Sigmoid colon (tissue), 7 donors: ENCODE measurements around the gene KCNQ2. TPM values are rescaled to one million over a fixed set of nuclear protein-coding genes. Genes with fewer than 3 reads are reported as not detected.

Experiments
- DNase-seq: peaks from one replicate; pipeline ENCODE4 v3.0.0-alpha.2; 2019
- H3K27ac ChIP-seq, 4 donors: fragments of 200-600 bp; sonication (generic); one replicate each; pipeline ENCODE4 v1.5.1; 2016 to 2019; ENCODE audit warnings: mild to moderate bottlenecking in 1 of 4
- H3K27me3 ChIP-seq, 3 donors: fragments of 200-600 bp; sonication (generic); one replicate each; pipeline ENCODE4 v1.5.1; 2019; ENCODE audit warnings: mild to moderate bottlenecking in 1 of 3
- H3K36me3 ChIP-seq, 4 donors: fragments of 200-600 bp; sonication (generic); one replicate each; pipeline ENCODE4 v1.5.1; 2016 to 2019
- H3K4me1 ChIP-seq, 4 donors: fragments of 200-600 bp; sonication (generic); one replicate each; pipeline ENCODE4 v1.5.1; 2017 to 2019
- H3K4me3 ChIP-seq, 4 donors: fragments of 200-600 bp; sonication (generic); one replicate each; pipeline ENCODE4 v1.5.1; 2017 to 2019; ENCODE audit warnings: mild to moderate bottlenecking in 2 of 4, moderate library complexity in 1 of 4
- H3K9me3 ChIP-seq, 4 donors: fragments of 200-600 bp in 3 of 4; sonication (generic) in 3 of 4; one replicate each; pipeline versions ENCODE4 v1.5.1 to v1.6.1; 2013 to 2019
- EP300 ChIP-seq, 4 donors: sonication (generic); formaldehyde crosslinking; IDR thresholded peaks; one replicate each; pipeline ENCODE4 v1.6.1; 2017; ENCODE audit warnings: antibody characterized with exemption in 4 of 4
- POLR2A ChIP-seq, 2 donors: fragments of 450-650 bp; IDR thresholded peaks; one replicate each; pipeline ENCODE4 v1.6.1; 2016; ENCODE audit warnings: antibody characterized with exemption in 2 of 2, mild to moderate bottlenecking in 2 of 2, moderate library complexity in 2 of 2
- POLR2AphosphoS5 ChIP-seq, 4 donors: sonication (generic); formaldehyde crosslinking; IDR thresholded peaks; one replicate each; pipeline ENCODE4 v1.6.1; 2017; ENCODE audit warnings: antibody characterized with exemption in 4 of 4
- WGBS, 2 donors: extraction: QIAGEN DNeasy Blood & Tissue Kit; methylation state at CpG; one replicate each; pipeline ENCODE4 v1.1.7; 2013; 5-methylcytosine and 5-hydroxymethylcytosine counted together
- intact Hi-C: fragments of 100-400 bp; cut with DNase I; formaldehyde crosslinking; loops from one replicate; pipeline ENCODE4 v1.15.1; 2023
- polyA plus RNA-seq, 3 donors: library from polyadenylated mRNA; stranded (reverse); fragments of 200-250 nt; gene quantifications; one replicate each; pipeline ENCODE4 v1.2.3, GENCODE V29; 2013
- total RNA-seq, 4 donors: library from RNA; depleted of rRNA; stranded (reverse); fragments of >200 nt; gene quantifications; one replicate each; pipeline ENCODE4 v1.1.0, GENCODE V29; 2016
- TF ChIP-seq, protein P1 (sequence below), 4 experiments: fragments of 450-650 bp in 3 of 4; fragments of 200-600 bp in 1 of 4; IDR thresholded peaks; one replicate each; pipeline ENCODE4 v1.5.1; 2016 to 2019; ENCODE audit warnings: antibody characterized with exemption in 4 of 4, mild to moderate bottlenecking in 3 of 4, moderate library complexity in 2 of 4
- donor health status: healthy with polysubstance abuse.
- donor health status: Bipolar disorder and iron deficiency.
- donor health status: healthy.

KCNQ2 gene
- total and polyA plus RNA-seq, 7 donors: 0.83 to 4.2 (median 1.2) TPM; not detected in 3

DNA sequence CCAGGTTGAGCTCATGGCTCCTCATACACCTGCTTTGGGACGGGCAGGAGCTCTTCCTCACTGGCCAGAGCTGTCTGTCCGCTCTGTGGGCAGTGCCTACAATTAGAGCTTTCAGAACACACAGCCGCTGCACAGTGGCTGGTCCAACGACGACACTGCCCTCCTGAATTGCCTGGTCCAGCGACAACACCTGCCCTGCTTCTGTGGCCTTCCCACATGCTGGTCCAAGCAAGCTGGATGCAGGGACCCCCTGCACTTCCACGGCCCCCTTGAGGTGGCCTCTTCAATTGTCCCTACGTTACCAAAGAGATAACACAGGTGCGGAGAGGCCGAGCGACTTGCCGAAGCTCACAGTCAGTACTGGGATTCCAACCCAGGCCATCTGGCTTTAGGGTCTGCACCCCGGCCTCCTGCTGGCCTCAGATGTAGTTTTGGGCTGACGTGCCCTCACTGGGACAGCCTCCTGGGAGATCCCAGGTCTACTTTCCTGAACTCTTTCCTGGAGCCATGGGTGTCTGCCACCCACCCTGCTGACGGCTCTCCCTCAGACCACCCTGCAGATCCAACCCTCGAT is 109.9 kb downstream of the KCNQ2 start:
- no peak for DNase-seq
- intact Hi-C loops: no loop called here
- H3K4me3 ChIP-seq: no peak overlapping the region
- 45 to 66% methylated on average over 16 of the region's 16 CpGs for WGBS, 2 donors
- H3K27ac ChIP-seq: no peak overlapping the region
- TF ChIP-seq EP300 (IDR thresholded peaks at IDR 0.05): no peak
- no peak for TF ChIP-seq POLR2A (IDR thresholded peaks at IDR 0.05)
- no peak for TF ChIP-seq POLR2AphosphoS5 (IDR thresholded peaks at IDR 0.05)
- TF ChIP-seq, protein P1, sequence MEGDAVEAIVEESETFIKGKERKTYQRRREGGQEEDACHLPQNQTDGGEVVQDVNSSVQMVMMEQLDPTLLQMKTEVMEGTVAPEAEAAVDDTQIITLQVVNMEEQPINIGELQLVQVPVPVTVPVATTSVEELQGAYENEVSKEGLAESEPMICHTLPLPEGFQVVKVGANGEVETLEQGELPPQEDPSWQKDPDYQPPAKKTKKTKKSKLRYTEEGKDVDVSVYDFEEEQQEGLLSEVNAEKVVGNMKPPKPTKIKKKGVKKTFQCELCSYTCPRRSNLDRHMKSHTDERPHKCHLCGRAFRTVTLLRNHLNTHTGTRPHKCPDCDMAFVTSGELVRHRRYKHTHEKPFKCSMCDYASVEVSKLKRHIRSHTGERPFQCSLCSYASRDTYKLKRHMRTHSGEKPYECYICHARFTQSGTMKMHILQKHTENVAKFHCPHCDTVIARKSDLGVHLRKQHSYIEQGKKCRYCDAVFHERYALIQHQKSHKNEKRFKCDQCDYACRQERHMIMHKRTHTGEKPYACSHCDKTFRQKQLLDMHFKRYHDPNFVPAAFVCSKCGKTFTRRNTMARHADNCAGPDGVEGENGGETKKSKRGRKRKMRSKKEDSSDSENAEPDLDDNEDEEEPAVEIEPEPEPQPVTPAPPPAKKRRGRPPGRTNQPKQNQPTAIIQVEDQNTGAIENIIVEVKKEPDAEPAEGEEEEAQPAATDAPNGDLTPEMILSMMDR (IDR thresholded peaks at IDR 0.05): no peak
- H3K36me3 ChIP-seq: no peaks in the 10 kb centered on the region
- peaks cover 0 to 11% (median 8%) of the 10 kb centered on the region in 4 donors for H3K4me1 ChIP-seq
- peaks cover 27 to 85% (median 61%) of the 10 kb centered on the region in 3 donors for H3K27me3 ChIP-seq
- no peaks in the 10 kb centered on the region for H3K9me3 ChIP-seq

DNA sequence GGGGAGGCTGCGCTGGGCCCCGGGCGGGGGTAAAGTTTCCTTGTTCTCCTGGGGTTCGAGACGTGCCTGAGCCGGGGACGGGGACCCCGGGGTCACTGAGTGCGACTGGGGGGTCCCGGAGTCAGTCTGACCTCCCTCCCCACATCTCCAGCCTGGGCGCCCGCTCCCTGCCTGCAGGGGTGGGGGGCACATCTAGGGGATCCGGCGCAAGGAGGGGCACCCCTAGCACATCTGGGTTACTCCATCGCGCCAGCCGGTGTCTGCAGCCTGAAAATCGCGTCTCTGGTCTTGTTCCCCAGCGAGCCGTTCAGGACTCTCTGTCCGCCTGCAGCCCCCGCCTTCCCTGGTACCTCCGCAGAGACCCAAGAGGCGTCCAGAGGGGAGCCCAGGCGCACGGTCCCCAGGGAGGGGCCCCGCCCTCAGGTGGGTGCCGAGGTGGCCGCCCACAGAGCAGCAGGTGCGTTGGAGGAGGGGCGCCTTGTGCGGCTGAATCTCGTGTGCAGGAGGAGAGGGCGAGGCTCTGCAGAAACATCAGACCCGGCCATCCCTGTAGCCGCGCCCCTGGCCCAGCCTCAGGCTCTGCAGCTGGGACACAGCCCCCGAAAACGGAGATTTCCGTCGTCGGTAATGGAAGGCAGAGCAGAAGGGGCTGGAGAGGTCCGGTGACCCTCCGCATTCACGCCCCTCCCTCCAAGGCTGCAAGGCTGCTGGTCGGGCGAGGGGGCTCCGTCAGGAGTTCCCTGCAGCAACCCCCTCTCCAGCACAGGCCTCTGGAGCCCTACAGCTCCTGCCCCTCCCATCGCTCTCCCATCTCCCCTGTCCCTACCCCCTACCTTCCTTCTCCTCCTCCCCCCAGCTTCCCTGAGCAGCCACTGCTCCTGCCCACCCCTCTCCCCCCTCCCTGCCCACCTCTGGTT is 110.7 kb downstream of the KCNQ2 start:
- WGBS, 2 donors: 13% methylated on average over 50 of the region's 50 CpGs
- no peak overlapping the region for H3K4me3 ChIP-seq
- peaks cover 27 to 85% (median 61%) of the 10 kb centered on the region in 3 donors for H3K27me3 ChIP-seq
- no peak for DNase-seq
- H3K9me3 ChIP-seq: no peaks in the 10 kb centered on the region
- intact Hi-C loops: no loop called here
- no peak for TF ChIP-seq POLR2A (IDR thresholded peaks at IDR 0.05)
- TF ChIP-seq, protein P1 (IDR thresholded peaks at IDR 0.05): no peak
- TF ChIP-seq POLR2AphosphoS5 (IDR thresholded peaks at IDR 0.05): no peak
- TF ChIP-seq EP300 (IDR thresholded peaks at IDR 0.05): no peak
- no peak overlapping the region for H3K27ac ChIP-seq
- no peaks in the 10 kb centered on the region for H3K36me3 ChIP-seq
- H3K4me1 ChIP-seq: peaks cover 0 to 11% (median 8%) of the 10 kb centered on the region in 4 donors

- Histone ChIP-seq H3K4me1 (peaks cover 0 to 11% (median 8%) of the 10 kb centered on the region in 4 donors), H3K9me3 (no peaks in the 10 kb centered on the region), H3K4me3 (peak within 1 kb of the TSS in 1 of 4 donors; percentile 4), H3K36me3 (no peaks in the 10 kb centered on the region), H3K27me3 (peaks cover 27 to 86% (median 61%) of the 10 kb centered on the region in 3 donors), H3K27ac (no peak within 1 kb of the TSS)
- TF ChIP-seq, protein P1 (IDR thresholded peaks at IDR 0.05): no peak
- TF ChIP-seq POLR2A (IDR thresholded peaks at IDR 0.05) (no peak), EP300 (IDR thresholded peaks at IDR 0.05) (no peak), POLR2AphosphoS5 (IDR thresholded peaks at IDR 0.05) (no peak)
- 6% methylated on average over 79 of the region's 79 CpGs for WGBS, 2 donors
- intact Hi-C loops: no loop called here
- no peak for DNase-seq
These were observed 111.5 kb downstream of the KCNQ2 start, which contains the start of gene CHRNA4 for GRCh38 chr20:63360850-63361518. Gene CHRNA4 (minus strand): TSS chr20:63361349. CDS start chr20:63361165, 184 bp downstream.

DNA sequence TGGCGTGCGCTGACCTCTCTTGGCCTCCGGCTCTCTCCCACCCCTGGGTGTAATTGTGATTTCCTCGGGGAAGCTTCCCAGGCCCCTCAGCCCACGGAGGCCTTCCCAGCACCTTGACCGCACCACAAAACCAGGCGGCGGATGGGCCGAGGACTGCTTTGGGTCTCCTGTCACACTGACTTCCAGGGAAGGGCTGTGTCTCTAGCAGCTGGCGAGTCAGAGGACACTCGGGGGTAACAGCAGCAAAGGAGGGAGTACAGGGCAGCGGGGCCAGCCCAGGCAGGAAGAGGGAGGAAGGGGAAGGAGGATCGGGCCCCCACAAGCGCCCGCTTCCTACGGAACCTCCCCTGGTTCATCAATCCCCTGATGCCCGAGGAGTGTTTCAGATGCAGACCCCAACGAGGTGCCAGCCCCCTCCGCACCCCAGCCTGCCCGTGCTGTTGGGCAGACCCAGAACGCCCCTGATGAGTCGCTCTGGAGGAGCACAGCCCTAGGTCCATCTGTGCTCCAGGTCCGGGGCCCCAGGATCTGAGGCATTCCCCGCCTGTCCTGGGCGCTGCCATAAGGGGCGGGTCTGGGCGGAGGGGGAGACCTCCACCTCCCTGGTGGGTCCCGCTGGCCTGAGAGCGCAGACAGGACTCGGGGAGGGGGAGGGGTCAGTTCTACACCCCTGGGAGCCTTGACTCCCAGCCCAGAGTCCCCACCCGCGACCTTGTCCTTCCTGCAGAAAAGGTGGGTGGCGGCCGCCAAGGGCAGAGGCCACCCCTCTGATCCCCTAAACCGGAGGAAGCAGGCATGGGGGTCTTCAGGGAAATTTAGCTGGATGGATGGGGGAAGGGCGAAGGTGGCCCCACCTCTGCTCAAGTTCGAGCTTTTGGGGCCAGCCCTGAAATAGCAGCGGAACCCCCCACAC is 112.3 kb downstream of the KCNQ2 start:
- Histone ChIP-seq H3K4me1 (peaks cover 0 to 11% (median 8%) of the 10 kb centered on the region in 4 donors), H3K27ac (no peak overlapping the region), H3K27me3 (peaks cover 27 to 92% (median 65%) of the 10 kb centered on the region in 3 donors), H3K9me3 (no peaks in the 10 kb centered on the region), H3K36me3 (no peaks in the 10 kb centered on the region), H3K4me3 (no peak overlapping the region)
- no peak for TF ChIP-seq POLR2A (IDR thresholded peaks at IDR 0.05)
- TF ChIP-seq, protein P1 (IDR thresholded peaks at IDR 0.05): no peak
- TF ChIP-seq EP300 (IDR thresholded peaks at IDR 0.05): no peak
- no peak for TF ChIP-seq POLR2AphosphoS5 (IDR thresholded peaks at IDR 0.05)
- intact Hi-C loops: no loop called here
- WGBS, 2 donors: 22 to 30% methylated on average over 38 of the region's 38 CpGs
- DNase-seq: no peak
